Dendritic cell treated with granulocyte-macrophage colony-stimulating factor and Interleukin-4, amounts not matched to agents 40 ng/mL and 50 ng/mL, for 4 days (primary cell): ENCODE data around the gene RBM23.

Experiments used
- H3K27ac Mint-ChIP-seq: one replicate; pipeline ENCODE4 v1.8.0; 2022; ENCODE audit warnings: mild to moderate bottlenecking, mixed read lengths
- H3K27me3 Mint-ChIP-seq: one replicate; pipeline ENCODE4 v1.8.0; 2022; ENCODE audit warnings: mild to moderate bottlenecking, mixed read lengths
- H3K36me3 Mint-ChIP-seq: one replicate; pipeline ENCODE4 v1.8.0; 2022; ENCODE audit warnings: low read depth, mixed read lengths
- H3K4me1 Mint-ChIP-seq: one replicate; pipeline ENCODE4 v1.8.0; 2022; ENCODE audit warnings: low read depth, mixed read lengths
- H3K4me3 Mint-ChIP-seq: one replicate; pipeline ENCODE4 v1.8.0; 2022; ENCODE audit warnings: mild to moderate bottlenecking, moderate library complexity, mixed read lengths
- H3K9me3 Mint-ChIP-seq: one replicate; pipeline ENCODE4 v1.8.0; 2022; ENCODE audit warnings: mixed read lengths
- intact Hi-C: fragments of 100-400 bp; cut with micrococcal nuclease; formaldehyde crosslinking; loops from one replicate; pipeline ENCODE4 v1.15.0; 2022

RBM23 gene

GRCh38 chr14:22887990-22888378 is 31.0 kb downstream of the RBM23 start:
- Mint-ChIP-seq H3K4me1 (peaks cover 39% of the 10 kb centered on the region), H3K36me3 (peaks cover 8% of the 10 kb centered on the region), H3K9me3 (no peaks in the 10 kb centered on the region), H3K27me3 (peaks cover 21% of the 10 kb centered on the region), H3K4me3 (no peak overlapping the region), H3K27ac (no peak overlapping the region)
- intact Hi-C loops: no loop called here

GRCh38 chr14:22887260-22887989 is 31.5 kb downstream of the RBM23 start:
- intact Hi-C loops: no loop called here
- Mint-ChIP-seq H3K27ac (peak overlapping the region; percentile 71), H3K27me3 (peaks cover 24% of the 10 kb centered on the region), H3K36me3 (peaks cover 3% of the 10 kb centered on the region), H3K9me3 (no peaks in the 10 kb centered on the region), H3K4me3 (peak overlapping the region; percentile 71), H3K4me1 (peaks cover 44% of the 10 kb centered on the region)

- Mint-ChIP-seq H3K4me1 (peaks cover 50% of the 10 kb centered on the region), H3K9me3 (no peaks in the 10 kb centered on the region), H3K36me3 (no peaks in the 10 kb centered on the region), H3K27ac (peak overlapping the region; percentile 71), H3K27me3 (peaks cover 32% of the 10 kb centered on the region), H3K4me3 (peak overlapping the region; percentile 71)
- intact Hi-C loops: no loop called here
Measured at GRCh38 chr14:22886500-22887259, 32.3 kb downstream of the RBM23 start.

- H3K4me1 Mint-ChIP-seq: peaks cover 52% of the 10 kb centered on the region
- H3K36me3 Mint-ChIP-seq: no peaks in the 10 kb centered on the region
- intact Hi-C loops: no loop called here
- H3K9me3 Mint-ChIP-seq: no peaks in the 10 kb centered on the region
- peak overlapping the region; percentile 6 for H3K27ac Mint-ChIP-seq
- H3K27me3 Mint-ChIP-seq: peaks cover 32% of the 10 kb centered on the region
- H3K4me3 Mint-ChIP-seq: peak overlapping the region; percentile 71
Measured at GRCh38 chr14:22885975-22886374, 33.0 kb downstream of the RBM23 start.

- no peaks in the 10 kb centered on the region for H3K9me3 Mint-ChIP-seq
- intact Hi-C loops: no loop called here
- H3K27me3 Mint-ChIP-seq: peaks cover 32% of the 10 kb centered on the region
- H3K4me1 Mint-ChIP-seq: peaks cover 52% of the 10 kb centered on the region
- peak overlapping the region; percentile 71 for H3K27ac Mint-ChIP-seq
- no peak overlapping the region for H3K4me3 Mint-ChIP-seq
- H3K36me3 Mint-ChIP-seq: no peaks in the 10 kb centered on the region
Measured at GRCh38 chr14:22884738-22885523, 34.0 kb downstream of the RBM23 start.

- H3K4me3 Mint-ChIP-seq: no peak overlapping the region
- H3K4me1 Mint-ChIP-seq: peaks cover 52% of the 10 kb centered on the region
Measured at GRCh38 chr14:22884076-22884737, 34.7 kb downstream of the RBM23 start.

GRCh38 chr14:22883173-22883976 is 35.6 kb downstream of the RBM23 start, which contains the start of gene REM2:
TSS of gene REM2 (plus strand) at chr14:22883222. CDS start at chr14:22883288, 66 bp downstream.
- Mint-ChIP-seq H3K4me3 (peak within 1 kb of the TSS; percentile 39), H3K9me3 (no peaks in the 10 kb centered on the region), H3K27ac (peak within 1 kb of the TSS; percentile 71), H3K4me1 (peaks cover 52% of the 10 kb centered on the region), H3K36me3 (peaks cover 14% of the 10 kb centered on the region), H3K27me3 (peaks cover 32% of the 10 kb centered on the region)
- intact Hi-C loops: no loop called here

More at GRCh38 chr14:22884076-22884737, 34.7 kb downstream of the RBM23 start:
- Mint-ChIP-seq H3K27me3 (peaks cover 32% of the 10 kb centered on the region), H3K36me3 (peaks cover 5% of the 10 kb centered on the region), H3K27ac (peak overlapping the region; percentile 71), H3K9me3 (no peaks in the 10 kb centered on the region)
- intact Hi-C loops: no loop called here

- peaks cover 52% of the 10 kb centered on the region for H3K4me1 Mint-ChIP-seq
- peaks cover 30% of the 10 kb centered on the region for H3K27me3 Mint-ChIP-seq
- H3K4me3 Mint-ChIP-seq: no peak overlapping the region
- H3K36me3 Mint-ChIP-seq: peaks cover 21% of the 10 kb centered on the region
- peak overlapping the region; percentile 71 for H3K27ac Mint-ChIP-seq
- intact Hi-C loops: no loop called here
- no peaks in the 10 kb centered on the region for H3K9me3 Mint-ChIP-seq
Measured at GRCh38 chr14:22882529-22883172, 36.3 kb downstream of the RBM23 start.

- Mint-ChIP-seq H3K4me1 (peaks cover 49% of the 10 kb centered on the region), H3K4me3 (no peak overlapping the region), H3K27ac (peak overlapping the region; percentile 23), H3K27me3 (peaks cover 28% of the 10 kb centered on the region), H3K36me3 (peaks cover 27% of the 10 kb centered on the region), H3K9me3 (no peaks in the 10 kb centered on the region)
- intact Hi-C loops: no loop called here
Measured at GRCh38 chr14:22882064-22882463, 36.9 kb downstream of the RBM23 start.

GRCh38 chr14:22878271-22879246 is 40.4 kb downstream of the RBM23 start:
- H3K9me3 Mint-ChIP-seq: no peaks in the 10 kb centered on the region
- peaks cover 13% of the 10 kb centered on the region for H3K27me3 Mint-ChIP-seq
- intact Hi-C loops: no loop called here
- no peak overlapping the region for H3K27ac Mint-ChIP-seq
- H3K4me1 Mint-ChIP-seq: peaks cover 26% of the 10 kb centered on the region
- peaks cover 62% of the 10 kb centered on the region for H3K36me3 Mint-ChIP-seq
- no peak overlapping the region for H3K4me3 Mint-ChIP-seq

- intact Hi-C loops: no loop called here
- no peaks in the 10 kb centered on the region for H3K9me3 Mint-ChIP-seq
- no peak overlapping the region for H3K4me3 Mint-ChIP-seq
- peaks cover 4% of the 10 kb centered on the region for H3K27me3 Mint-ChIP-seq
- H3K4me1 Mint-ChIP-seq: peaks cover 24% of the 10 kb centered on the region
- H3K36me3 Mint-ChIP-seq: peaks cover 76% of the 10 kb centered on the region
- H3K27ac Mint-ChIP-seq: no peak overlapping the region
Measured at GRCh38 chr14:22877000-22877501, 41.9 kb downstream of the RBM23 start.
